ENCODE results near the gene FANCD2.

DNA sequence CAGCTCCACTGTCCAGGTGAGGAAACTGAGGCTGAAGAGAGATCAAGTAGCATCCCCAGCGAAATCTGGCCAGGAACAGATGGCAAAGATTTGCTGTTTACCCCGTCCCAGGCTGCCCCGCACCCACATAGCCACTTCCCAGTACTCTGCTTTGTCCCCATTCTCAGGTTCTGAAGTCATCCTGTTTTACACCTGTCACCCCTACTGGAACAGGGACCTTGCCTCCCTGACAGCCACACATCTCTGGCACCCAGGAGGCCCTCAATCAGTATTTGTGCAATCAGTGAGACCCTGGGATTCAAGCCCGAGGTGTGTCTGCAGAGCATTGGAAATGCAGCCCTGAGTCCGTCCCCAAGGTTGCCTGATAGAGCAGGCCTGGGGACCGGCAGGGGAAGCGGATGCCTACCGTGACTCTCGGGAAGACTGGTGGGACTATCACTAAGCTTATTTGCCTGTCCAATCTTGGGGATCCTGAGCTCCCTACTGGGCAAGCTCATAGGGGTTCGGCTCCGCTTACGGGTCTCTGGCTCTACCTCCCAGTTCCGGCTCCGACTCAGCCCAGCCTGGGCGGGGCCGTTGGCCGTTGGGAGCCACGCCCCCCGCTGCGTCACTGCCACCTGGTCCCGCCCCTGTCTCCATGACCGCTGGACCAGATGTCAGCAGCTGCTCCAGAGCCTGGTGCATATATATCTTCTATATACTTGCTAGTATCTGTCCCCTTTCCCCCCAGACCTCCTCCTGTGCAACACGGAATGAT, 17.5 kb upstream of the FANCD2 start:
- TF ChIP-seq, protein P1, sequence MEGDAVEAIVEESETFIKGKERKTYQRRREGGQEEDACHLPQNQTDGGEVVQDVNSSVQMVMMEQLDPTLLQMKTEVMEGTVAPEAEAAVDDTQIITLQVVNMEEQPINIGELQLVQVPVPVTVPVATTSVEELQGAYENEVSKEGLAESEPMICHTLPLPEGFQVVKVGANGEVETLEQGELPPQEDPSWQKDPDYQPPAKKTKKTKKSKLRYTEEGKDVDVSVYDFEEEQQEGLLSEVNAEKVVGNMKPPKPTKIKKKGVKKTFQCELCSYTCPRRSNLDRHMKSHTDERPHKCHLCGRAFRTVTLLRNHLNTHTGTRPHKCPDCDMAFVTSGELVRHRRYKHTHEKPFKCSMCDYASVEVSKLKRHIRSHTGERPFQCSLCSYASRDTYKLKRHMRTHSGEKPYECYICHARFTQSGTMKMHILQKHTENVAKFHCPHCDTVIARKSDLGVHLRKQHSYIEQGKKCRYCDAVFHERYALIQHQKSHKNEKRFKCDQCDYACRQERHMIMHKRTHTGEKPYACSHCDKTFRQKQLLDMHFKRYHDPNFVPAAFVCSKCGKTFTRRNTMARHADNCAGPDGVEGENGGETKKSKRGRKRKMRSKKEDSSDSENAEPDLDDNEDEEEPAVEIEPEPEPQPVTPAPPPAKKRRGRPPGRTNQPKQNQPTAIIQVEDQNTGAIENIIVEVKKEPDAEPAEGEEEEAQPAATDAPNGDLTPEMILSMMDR (conservative IDR thresholded peaks at IDR 0.05) = no peak
- TF ChIP-seq EZH2 (IDR thresholded peaks at IDR 0.05; ENCODE audit: low read depth) = no peak
